T-helper 1 cell treated with Interleukin-12 subunit alpha and Interleukin-12 subunit beta and Interleukin-4 antibody, amounts not matched to agents 30 μg/mL and 1 μg/mL, for 36 hours (primary cell): Measurements from ENCODE around the gene CAMK4.
"Not testable (repeated sequence)": the region's sequence is repeated elsewhere in the genome, so short reads cannot be mapped to it uniquely, and the experiment has no call there.

Source experiments
- H3K27ac Mint-ChIP-seq: one replicate; pipeline ENCODE4 v1.8.0; 2021; ENCODE audit warnings: mild to moderate bottlenecking, mixed read lengths
- H3K27me3 Mint-ChIP-seq: one replicate; pipeline ENCODE4 v1.8.0; 2021; ENCODE audit warnings: low read depth, mixed read lengths
- H3K36me3 Mint-ChIP-seq: one replicate; pipeline ENCODE4 v1.8.0; 2021; ENCODE audit warnings: low read depth, mixed read lengths
- H3K4me1 Mint-ChIP-seq: one replicate; pipeline ENCODE4 v1.8.0; 2021; ENCODE audit warnings: low read depth, mixed read lengths
- H3K4me3 Mint-ChIP-seq: one replicate; pipeline ENCODE4 v1.8.0; 2021; ENCODE audit warnings: mild to moderate bottlenecking, moderate library complexity, mixed read lengths
- H3K9me3 Mint-ChIP-seq: one replicate; pipeline ENCODE4 v1.8.0; 2021; ENCODE audit warnings: mixed read lengths

Gene CAMK4

DNA sequence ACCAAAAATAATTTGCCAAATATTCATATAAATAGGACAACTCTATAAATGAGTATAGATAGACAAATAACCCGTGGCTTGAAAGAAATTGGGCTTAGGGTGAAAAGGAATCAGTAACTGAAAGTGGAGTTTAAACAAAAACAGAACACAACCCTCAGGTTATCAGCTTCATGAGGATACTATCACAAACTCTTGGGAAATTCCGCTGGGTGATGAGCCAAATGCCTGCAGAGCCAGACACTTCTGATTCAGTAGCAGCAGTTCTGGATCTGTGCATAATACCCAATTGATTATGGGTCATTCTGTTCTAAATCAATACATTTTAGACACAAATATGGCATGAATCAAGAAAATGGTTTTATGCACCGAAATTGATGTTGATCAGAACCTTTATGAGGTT is 72.4 kb downstream of the CAMK4 start:
- peaks cover 6% of the 10 kb centered on the region for H3K4me1 Mint-ChIP-seq

DNA sequence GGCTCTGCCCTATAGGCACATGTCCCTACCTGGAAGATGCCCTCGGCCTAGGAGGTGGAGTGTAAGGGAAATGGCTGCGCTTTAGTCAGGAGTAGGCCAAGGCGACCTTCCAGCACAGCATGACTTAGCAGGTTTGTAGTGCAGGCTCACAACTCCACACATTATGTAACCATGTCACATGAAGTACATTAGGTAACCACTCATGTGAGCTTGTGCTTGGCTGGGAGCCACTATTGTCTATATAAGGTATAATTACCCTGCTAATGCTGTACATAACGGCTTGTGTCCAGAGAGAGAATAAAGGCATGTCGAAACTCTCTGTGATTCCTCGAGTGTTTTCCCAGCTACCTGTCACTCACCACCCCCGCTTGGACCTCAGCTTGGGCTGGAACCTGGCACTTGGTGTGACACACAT is 74.9 kb downstream of the CAMK4 start:
- H3K4me1 Mint-ChIP-seq, result peaks cover 6% of the 10 kb centered on the region
- peaks cover 23% of the 10 kb centered on the region for H3K36me3 Mint-ChIP-seq
- no peak overlapping the region for H3K27ac Mint-ChIP-seq
- H3K27me3 Mint-ChIP-seq, result no peaks in the 10 kb centered on the region
- no peak overlapping the region for H3K4me3 Mint-ChIP-seq
- H3K9me3 Mint-ChIP-seq, result peaks cover 16% of the 10 kb centered on the region

More for the DNA sequence above, 72.4 kb downstream of the CAMK4 start:
- Mint-ChIP-seq H3K4me3 (no peak overlapping the region), H3K9me3 (peaks cover 16% of the 10 kb centered on the region), H3K27me3 (no peaks in the 10 kb centered on the region), H3K27ac (no peak overlapping the region), H3K36me3 (peaks cover 19% of the 10 kb centered on the region)

DNA sequence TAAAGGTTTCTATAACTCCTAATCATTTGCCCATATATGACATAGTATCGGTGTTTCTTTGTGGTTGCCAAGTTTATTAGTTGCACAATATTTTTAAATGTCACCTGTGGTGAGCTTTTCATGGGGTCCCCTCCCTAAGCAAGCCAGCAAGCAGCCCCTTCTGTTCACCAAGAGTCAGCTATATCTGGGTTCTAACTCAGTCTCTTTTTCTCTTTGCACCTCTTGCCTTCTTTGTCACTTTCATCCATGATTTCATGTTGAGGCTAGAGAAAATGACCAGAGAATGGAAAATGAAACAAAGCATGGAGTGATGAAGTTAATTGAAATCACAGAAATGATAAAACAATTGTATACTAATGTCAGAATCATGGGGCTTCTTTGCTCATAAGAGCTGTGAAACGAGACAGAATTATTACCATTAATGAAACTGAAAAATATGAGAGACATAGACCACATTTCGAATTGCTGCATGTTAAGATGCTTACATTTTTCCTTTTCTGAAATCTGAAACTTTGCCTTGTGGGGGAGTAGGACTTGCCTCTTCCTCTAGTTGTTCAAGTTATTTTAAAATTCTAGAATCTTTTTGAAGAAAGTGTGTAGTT is 75.7 kb downstream of the CAMK4 start:
- Mint-ChIP-seq H3K27me3 (no peaks in the 10 kb centered on the region), H3K27ac (no peak overlapping the region), H3K4me3 (no peak overlapping the region), H3K36me3 (peaks cover 23% of the 10 kb centered on the region), H3K9me3 (peaks cover 16% of the 10 kb centered on the region), H3K4me1 (peaks cover 6% of the 10 kb centered on the region)

DNA sequence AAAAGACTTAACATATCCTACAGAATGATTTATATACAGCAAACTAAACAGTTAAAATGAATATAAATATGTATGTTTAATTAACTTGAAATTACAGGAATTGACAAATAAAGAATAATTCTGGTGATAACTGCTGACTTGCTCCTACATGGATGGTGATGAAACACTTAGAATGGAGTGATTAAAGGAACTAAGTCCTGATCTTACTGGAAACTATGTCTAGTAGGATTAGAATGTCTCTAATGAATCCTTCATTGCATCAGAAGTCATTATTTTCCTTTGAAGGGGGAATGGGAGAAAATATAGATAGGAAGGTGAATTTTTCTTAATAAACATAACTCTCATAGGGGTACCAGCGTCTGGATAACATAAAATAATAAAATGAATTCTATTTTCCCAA is 77.1 kb downstream of the CAMK4 start:
- Mint-ChIP-seq H3K4me3 (no peak overlapping the region), H3K36me3 (peaks cover 23% of the 10 kb centered on the region), H3K27me3 (no peaks in the 10 kb centered on the region), H3K27ac (no peak overlapping the region), H3K9me3 (peaks cover 16% of the 10 kb centered on the region), H3K4me1 (peaks cover 6% of the 10 kb centered on the region)

DNA sequence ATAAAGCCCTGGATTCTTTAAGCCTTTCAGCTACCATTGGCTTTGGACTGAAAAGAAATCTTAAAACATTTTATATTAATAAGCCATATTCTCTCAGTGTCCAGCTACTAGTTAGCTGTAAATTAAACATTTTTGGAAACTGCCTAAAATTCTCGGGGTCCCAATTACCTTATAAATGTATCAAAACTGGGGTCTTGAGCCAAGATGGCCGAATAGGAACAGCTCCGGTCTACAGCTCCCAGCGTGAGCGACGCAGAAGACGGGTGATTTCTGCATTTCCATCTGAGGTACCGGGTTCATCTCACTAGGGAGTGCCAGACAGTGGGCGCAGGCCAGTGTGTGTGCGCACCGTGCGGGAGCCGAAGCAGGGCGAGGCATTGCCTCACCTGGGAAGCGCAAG is 77.9 kb downstream of the CAMK4 start:
- Mint-ChIP-seq H3K36me3 (peaks cover 23% of the 10 kb centered on the region), H3K9me3 (peaks cover 16% of the 10 kb centered on the region)
- not testable (repeated sequence) for H3K27me3 Mint-ChIP-seq, H3K4me1 Mint-ChIP-seq, H3K27ac Mint-ChIP-seq, H3K4me3 Mint-ChIP-seq

DNA sequence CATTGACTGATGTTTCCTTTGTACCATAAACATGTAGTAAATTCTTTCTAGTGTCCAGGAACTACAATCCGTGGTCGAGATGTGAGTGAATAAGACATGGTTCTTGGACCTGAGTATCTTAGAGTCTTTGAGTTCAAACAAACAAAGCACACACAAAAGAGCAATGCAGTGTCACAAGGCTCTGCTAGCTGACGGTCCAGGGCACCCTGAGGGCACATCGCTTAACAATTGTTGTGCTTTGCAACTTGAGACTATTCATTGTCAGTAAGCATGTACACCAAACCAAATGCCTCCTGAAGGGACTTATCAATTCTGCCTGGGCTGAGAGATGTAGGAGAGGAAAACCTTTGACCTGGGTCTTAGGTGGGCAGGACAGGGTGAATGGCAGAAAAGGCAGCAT is 84.8 kb downstream of the CAMK4 start:
- Mint-ChIP-seq H3K4me3 (no peak overlapping the region), H3K27me3 (no peaks in the 10 kb centered on the region), H3K36me3 (no peaks in the 10 kb centered on the region), H3K4me1 (peaks cover 10% of the 10 kb centered on the region), H3K9me3 (no peaks in the 10 kb centered on the region), H3K27ac (no peak overlapping the region)

DNA sequence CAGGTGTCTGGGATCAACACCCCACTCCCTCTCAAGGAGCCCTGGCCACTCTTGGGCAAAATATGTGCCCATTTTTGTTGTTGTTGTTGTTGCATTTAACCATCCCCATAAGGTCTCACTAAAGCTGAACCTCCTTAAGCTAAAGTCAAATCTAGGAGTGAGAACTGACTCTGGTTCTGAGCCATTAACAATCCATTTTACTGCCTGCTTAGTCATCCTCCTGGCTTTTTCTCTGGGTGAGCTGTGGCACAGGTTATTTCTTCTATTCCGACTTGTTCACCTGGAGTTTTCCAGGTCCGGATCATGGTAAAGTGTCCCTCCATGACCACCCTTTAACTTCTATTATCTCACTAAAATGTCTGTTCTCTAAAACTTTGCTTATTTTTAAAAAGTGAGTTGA is 85.2 kb downstream of the CAMK4 start:
- Mint-ChIP-seq H3K4me3 (no peak overlapping the region), H3K27ac (no peak overlapping the region), H3K27me3 (no peaks in the 10 kb centered on the region), H3K36me3 (no peaks in the 10 kb centered on the region), H3K9me3 (no peaks in the 10 kb centered on the region), H3K4me1 (peaks cover 12% of the 10 kb centered on the region)

DNA sequence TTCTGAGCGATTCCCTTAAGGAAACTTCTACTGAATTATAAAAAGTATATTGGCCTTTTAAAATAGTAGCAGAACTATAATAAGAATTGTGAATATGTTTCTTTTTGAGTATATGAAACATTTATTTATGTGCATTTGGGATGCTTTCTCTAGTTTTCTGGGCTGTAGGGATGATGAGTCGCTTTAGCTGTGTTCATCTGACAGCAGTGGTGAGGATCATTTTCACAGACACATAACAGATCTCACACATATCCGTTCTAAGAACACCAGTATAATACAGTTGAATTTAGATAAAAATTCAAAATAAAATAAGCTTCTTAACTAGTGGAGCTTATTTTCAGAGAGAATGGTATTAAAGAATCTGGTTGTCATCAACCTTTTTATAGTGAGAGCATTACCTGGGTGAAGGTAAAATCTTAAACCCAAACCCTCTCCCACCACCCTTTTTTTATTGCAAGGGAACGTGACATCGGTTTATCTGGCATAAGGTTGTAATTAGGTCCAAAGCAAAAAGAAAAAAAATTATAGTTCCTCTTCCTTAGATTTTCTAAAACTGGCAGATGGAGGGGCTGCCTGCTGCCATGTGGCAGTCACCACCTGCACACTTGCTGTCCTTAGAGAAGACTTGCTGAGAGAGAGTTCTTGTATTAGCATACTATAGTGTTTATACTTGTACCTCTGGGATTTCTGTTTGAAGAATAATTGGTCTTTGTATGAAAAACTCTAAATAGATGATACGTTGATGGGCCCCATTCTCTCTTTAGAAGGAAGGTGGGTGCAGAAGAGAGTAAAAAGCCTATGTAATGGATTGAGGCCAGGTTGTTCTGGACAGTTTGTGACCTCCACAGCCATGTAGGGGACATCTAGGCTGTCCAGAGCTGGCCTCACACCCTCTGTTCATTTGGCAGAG is 86.8 kb downstream of the CAMK4 start:
- Mint-ChIP-seq H3K4me1 (peaks cover 12% of the 10 kb centered on the region), H3K36me3 (no peaks in the 10 kb centered on the region), H3K27me3 (no peaks in the 10 kb centered on the region), H3K9me3 (no peaks in the 10 kb centered on the region), H3K27ac (no peak overlapping the region), H3K4me3 (no peak overlapping the region)

DNA sequence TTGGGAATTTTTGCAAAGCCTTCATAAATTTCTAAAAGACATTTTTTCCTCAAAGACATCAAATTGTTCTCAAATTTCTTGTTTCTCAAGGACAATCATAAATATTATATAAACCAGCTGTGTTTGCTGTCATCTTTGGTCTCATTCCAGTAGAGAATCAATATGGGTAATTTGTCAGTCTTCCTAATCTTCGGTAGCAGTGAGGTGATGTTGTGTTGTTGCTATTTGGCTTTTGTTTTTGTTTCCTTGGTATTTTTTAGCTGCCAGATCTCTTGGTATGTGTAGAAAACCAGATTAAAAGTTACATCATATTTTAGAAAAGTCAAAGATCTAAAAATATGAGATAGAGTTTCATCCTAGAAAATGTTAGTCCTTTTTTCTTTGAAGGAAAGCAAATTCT is 87.5 kb downstream of the CAMK4 start:
- no peaks in the 10 kb centered on the region for H3K9me3 Mint-ChIP-seq
- H3K4me3 Mint-ChIP-seq, result no peak overlapping the region
- H3K27ac Mint-ChIP-seq, result no peak overlapping the region
- peaks cover 12% of the 10 kb centered on the region for H3K4me1 Mint-ChIP-seq
- H3K27me3 Mint-ChIP-seq, result no peaks in the 10 kb centered on the region
- no peaks in the 10 kb centered on the region for H3K36me3 Mint-ChIP-seq

DNA sequence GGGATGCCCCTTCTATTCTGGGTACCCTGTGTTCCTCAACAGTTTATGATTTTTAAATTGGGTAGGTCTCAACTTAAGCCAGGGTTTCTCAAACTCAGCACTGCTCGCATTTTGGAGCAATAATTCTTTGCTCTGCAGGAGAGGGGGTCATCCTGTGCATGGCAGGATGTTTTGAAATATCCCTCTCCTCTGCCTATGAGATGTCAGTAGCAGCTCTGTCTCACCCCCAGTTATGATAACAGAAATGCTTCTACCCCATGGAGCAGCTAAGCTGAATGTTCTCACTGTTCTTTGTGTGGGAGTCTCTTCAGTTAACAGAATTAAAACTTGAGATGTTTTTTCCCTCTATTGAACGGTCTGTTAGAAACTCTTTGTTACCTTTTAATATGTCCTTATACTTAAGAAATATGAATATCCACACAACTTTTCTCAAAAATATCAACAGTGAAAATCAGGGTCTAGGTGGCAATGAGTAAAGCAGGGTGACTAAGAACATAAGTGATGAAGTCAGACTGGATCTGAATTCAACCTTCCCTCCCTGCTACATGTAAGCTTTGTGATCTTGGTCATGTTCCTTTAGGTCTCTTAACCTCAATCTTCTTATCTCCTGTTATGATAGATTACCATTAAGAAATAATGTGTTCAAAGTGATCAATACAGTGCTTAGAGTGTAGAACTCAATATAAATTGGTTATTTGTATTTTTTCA is 89.0 kb downstream of the CAMK4 start:
- no peaks in the 10 kb centered on the region for H3K9me3 Mint-ChIP-seq
- H3K36me3 Mint-ChIP-seq, result no peaks in the 10 kb centered on the region
- peaks cover 12% of the 10 kb centered on the region for H3K4me1 Mint-ChIP-seq
- H3K27me3 Mint-ChIP-seq, result no peaks in the 10 kb centered on the region
- H3K27ac Mint-ChIP-seq, result no peak overlapping the region
- no peak overlapping the region for H3K4me3 Mint-ChIP-seq

DNA sequence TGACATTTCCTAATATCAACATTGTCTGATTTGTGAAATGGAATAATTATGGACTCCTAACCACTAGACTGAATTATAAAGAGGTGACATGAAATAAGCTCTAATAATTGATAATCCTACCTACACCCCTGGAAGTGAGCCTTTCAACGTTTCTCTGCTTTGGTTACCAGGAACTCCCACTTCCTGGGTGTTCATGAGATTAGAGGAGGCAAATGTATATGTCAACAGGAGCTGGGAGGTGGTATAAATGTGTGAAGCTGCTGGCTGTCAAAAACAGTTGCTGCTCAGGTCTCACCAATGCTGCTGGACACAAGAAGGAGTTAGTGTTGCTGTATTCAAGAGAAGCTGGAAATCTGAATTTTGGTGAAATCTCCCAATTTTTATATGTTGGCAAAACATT is 96.8 kb downstream of the CAMK4 start:
- Mint-ChIP-seq H3K27me3 (no peaks in the 10 kb centered on the region), H3K27ac (no peak overlapping the region), H3K4me1 (peaks cover 15% of the 10 kb centered on the region), H3K9me3 (peaks cover 16% of the 10 kb centered on the region), H3K4me3 (no peak overlapping the region), H3K36me3 (peaks cover 16% of the 10 kb centered on the region)

DNA sequence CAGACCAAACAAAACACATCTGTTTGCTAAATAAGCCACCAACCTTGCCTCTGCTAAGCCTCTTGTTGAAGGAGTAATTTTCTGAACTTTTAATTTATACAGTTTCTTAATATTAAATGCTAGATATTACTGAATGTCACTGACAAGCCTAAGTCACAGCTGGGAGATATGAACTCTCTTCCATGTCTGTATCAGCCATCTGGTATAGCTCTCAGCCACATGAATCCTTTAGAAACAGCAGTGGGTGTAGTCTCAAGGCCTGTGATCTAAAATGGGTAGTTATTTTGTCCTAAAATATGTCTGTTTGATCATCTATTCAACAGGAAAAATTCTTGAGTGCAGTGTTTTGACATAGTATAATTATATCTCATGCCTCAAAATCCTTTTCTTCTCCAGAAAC is 97.2 kb downstream of the CAMK4 start:
- peaks cover 15% of the 10 kb centered on the region for H3K4me1 Mint-ChIP-seq
- no peak overlapping the region for H3K4me3 Mint-ChIP-seq

DNA sequence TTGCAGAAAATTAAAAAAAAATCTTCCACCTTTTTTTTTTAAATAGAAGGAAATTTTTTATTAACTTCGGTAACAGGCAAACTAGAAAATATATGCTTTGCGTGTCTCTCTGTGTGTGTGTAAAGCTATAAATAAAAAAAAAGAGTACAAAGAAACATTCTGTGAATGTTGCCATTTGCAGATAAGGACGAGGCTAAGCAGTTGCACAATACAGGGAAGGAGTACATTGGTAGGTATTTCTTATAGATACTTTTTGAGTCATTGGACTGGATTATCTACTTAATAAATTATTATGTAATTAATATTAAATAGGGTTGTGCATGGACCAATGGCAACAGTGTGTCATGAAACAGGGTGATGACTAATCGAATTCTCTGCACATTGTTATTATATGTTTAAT is 102.4 kb downstream of the CAMK4 start:
- H3K27me3 Mint-ChIP-seq, result no peaks in the 10 kb centered on the region
- H3K36me3 Mint-ChIP-seq, result peaks cover 20% of the 10 kb centered on the region
- no peak overlapping the region for H3K27ac Mint-ChIP-seq

More for the DNA sequence above, 97.2 kb downstream of the CAMK4 start:
- Mint-ChIP-seq H3K36me3 (peaks cover 16% of the 10 kb centered on the region), H3K9me3 (peaks cover 17% of the 10 kb centered on the region), H3K27me3 (no peaks in the 10 kb centered on the region), H3K27ac (no peak overlapping the region)

DNA sequence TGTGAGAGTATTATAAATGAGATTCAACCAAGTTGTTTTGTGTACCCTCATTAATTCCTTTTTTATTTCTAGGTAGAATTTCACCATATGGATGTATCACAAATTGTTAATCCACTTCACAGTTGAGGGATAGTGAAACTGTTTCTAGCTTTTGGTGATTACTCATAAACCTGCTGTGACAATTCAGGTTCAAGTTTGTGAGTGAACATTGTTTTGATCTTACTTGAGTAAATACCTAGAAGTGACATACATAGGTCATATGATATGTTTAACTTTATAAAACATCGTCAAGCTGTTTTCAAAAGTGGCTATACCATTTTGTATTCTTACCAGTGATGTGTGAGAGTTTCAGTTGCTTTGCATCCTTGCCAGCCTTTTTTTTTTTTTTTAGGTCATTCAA is 112.9 kb downstream of the CAMK4 start:
- peaks cover 2% of the 10 kb centered on the region for H3K36me3 Mint-ChIP-seq
- H3K9me3 Mint-ChIP-seq, result no peaks in the 10 kb centered on the region
- H3K4me3 Mint-ChIP-seq, result no peak overlapping the region
- peak overlapping the region; percentile 38 for H3K27ac Mint-ChIP-seq
- peaks cover 25% of the 10 kb centered on the region for H3K4me1 Mint-ChIP-seq
- no peaks in the 10 kb centered on the region for H3K27me3 Mint-ChIP-seq

More for the DNA sequence above, 102.4 kb downstream of the CAMK4 start:
- Mint-ChIP-seq H3K4me1 (peaks cover 4% of the 10 kb centered on the region), H3K9me3 (peaks cover 31% of the 10 kb centered on the region), H3K4me3 (no peak overlapping the region)

DNA sequence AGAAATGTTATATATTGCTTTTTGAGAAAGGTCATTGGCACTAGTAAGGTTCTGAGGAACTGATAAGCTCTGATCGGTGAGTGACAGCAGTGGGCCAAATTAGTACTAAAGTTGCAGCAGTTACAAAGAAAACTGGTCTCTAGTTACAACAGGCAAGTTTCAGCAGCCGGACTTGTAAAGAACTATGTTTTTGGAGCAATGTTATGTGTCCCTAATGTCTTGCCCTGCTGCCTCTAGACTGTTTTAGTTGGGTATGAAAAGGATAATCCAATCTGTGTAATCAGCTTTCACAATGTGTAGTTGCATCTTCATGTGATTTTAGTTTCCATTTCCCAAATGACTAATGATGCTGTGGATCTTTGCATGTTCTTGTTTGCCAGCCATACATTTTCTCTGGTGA is 113.5 kb downstream of the CAMK4 start:
- peaks cover 25% of the 10 kb centered on the region for H3K4me1 Mint-ChIP-seq
- H3K27me3 Mint-ChIP-seq, result no peaks in the 10 kb centered on the region
- H3K27ac Mint-ChIP-seq, result peak overlapping the region; percentile 38
- H3K4me3 Mint-ChIP-seq, result no peak overlapping the region
- no peaks in the 10 kb centered on the region for H3K9me3 Mint-ChIP-seq
- peaks cover 2% of the 10 kb centered on the region for H3K36me3 Mint-ChIP-seq
